ENCODE data around the gene WNK2.

GRCh38 chr9:93257808-93258331, 73.9 kb downstream of the WNK2 start:
- TF ChIP-seq CTCF (IDR thresholded peaks at IDR 0.05), result no peak
- no peak for TF ChIP-seq EZH2 (IDR thresholded peaks at IDR 0.05)

All from neural progenitor cell (in vitro differentiated cells).